H9 (cell line): ENCODE data around the gene BCAS3. TPM values are rescaled to one million over a fixed set of nuclear protein-coding genes. Genes with fewer than 3 reads are reported as not detected.
A peak's percentile ranks its signal among the peaks of the same experiment; 100 is the strongest.

Experiments used
- DNase-seq: peaks from one replicate; pipeline ENCODE4 v3.0.0-alpha.2; 2017
- H2AFZ ChIP-seq: one replicate; pipeline ENCODE4 v1.6.1; 2013; ENCODE audit warnings: mild to moderate bottlenecking, low read length, control low read depth, moderate library complexity
- H2AK5ac ChIP-seq: 2 replicates; pipeline ENCODE4 v1.6.1; 2013; ENCODE audit warnings: low read length, control low read depth, mixed read lengths; ENCODE audit not compliant: insufficient read length
- H2BK120ac ChIP-seq: one replicate; pipeline ENCODE4 v1.6.1; 2013; ENCODE audit warnings: low read depth, mild to moderate bottlenecking, low read length, control low read depth, inconsistent platforms; ENCODE audit not compliant: poor library complexity, severe bottlenecking
- H2BK12ac ChIP-seq: 2 replicates; pipeline ENCODE4 v1.6.1; 2013; ENCODE audit warnings: low read length, control low read depth, mixed read lengths, low read depth; ENCODE audit not compliant: insufficient read length
- H2BK15ac ChIP-seq: 2 replicates; pipeline ENCODE4 v1.6.1; 2013; ENCODE audit warnings: low read depth, low read length, control low read depth
- H2BK20ac ChIP-seq: one replicate; pipeline ENCODE4 v1.6.1; 2013; ENCODE audit warnings: low read depth, mild to moderate bottlenecking, low read length, control low read depth, inconsistent platforms; ENCODE audit not compliant: poor library complexity, severe bottlenecking
- H2BK5ac ChIP-seq: 2 replicates; pipeline ENCODE4 v1.6.1; 2013; ENCODE audit warnings: low read length, control low read depth, mixed read lengths; ENCODE audit not compliant: insufficient read length
- H3K14ac ChIP-seq: 2 replicates; pipeline ENCODE4 v1.6.1; 2013; ENCODE audit warnings: low read length, control low read depth; ENCODE audit not compliant: insufficient read depth
- H3K18ac ChIP-seq: 2 replicates; pipeline ENCODE4 v1.6.1; 2013; ENCODE audit warnings: low read depth, mild to moderate bottlenecking, mixed read lengths, low read length, control low read depth; ENCODE audit not compliant: insufficient read length
- H3K23ac ChIP-seq: 2 replicates; pipeline ENCODE4 v1.6.1; 2013; ENCODE audit warnings: low read length, control low read depth, mixed read lengths, low read depth; ENCODE audit not compliant: insufficient read length
- H3K23me2 ChIP-seq: 2 replicates; pipeline ENCODE4 v1.6.1; 2013; ENCODE audit warnings: low read depth, mild to moderate bottlenecking, mixed read lengths, low read length, control low read depth; ENCODE audit not compliant: insufficient read length, poor library complexity, severe bottlenecking
- H3K27ac ChIP-seq: 2 replicates; pipeline ENCODE4 v1.5.1; 2013; ENCODE audit warnings: low read length, control low read depth, mixed read lengths, low read depth; ENCODE audit not compliant: insufficient read length
- H3K27me3 ChIP-seq: 2 replicates; pipeline ENCODE4 v1.6.1; 2013; ENCODE audit warnings: low read length, control low read depth, inconsistent platforms; ENCODE audit not compliant: insufficient read depth
- H3K4ac ChIP-seq: 2 replicates; pipeline ENCODE4 v1.6.1; 2013; ENCODE audit warnings: low read depth, mild to moderate bottlenecking, control low read depth, inconsistent platforms, low read length, moderate library complexity
- H3K4me1 ChIP-seq: 2 replicates; pipeline ENCODE4 v1.6.1; 2013; ENCODE audit warnings: low read length, control low read depth, inconsistent platforms; ENCODE audit not compliant: insufficient read depth
- H3K4me2 ChIP-seq: 2 replicates; pipeline ENCODE4 v1.6.1; 2013; ENCODE audit warnings: low read length, control low read depth, mixed read lengths; ENCODE audit not compliant: insufficient read length, insufficient read depth
- H3K56ac ChIP-seq: 2 replicates; pipeline ENCODE4 v1.6.1; 2013; ENCODE audit warnings: low read depth, mild to moderate bottlenecking, mixed read lengths, low read length, control low read depth; ENCODE audit not compliant: insufficient read length
- H3K79me1 ChIP-seq: 2 replicates; pipeline ENCODE4 v1.6.1; 2013; ENCODE audit warnings: low read depth, mild to moderate bottlenecking, moderate library complexity, low read length, control low read depth, inconsistent platforms; ENCODE audit not compliant: insufficient read depth, poor library complexity, severe bottlenecking
- H3K79me2 ChIP-seq: 2 replicates; pipeline ENCODE4 v1.6.1; 2013; ENCODE audit warnings: low read length, control low read depth, inconsistent platforms; ENCODE audit not compliant: insufficient read depth
- H3K9ac ChIP-seq: 2 replicates; pipeline ENCODE4 v1.6.1; 2013; ENCODE audit warnings: low read length, control low read depth, mixed read lengths; ENCODE audit not compliant: insufficient read length; ENCODE audit errors: extremely low read depth
- H3K9me3 ChIP-seq: one replicate; pipeline ENCODE4 v1.6.1; 2013; ENCODE audit warnings: low read depth, low read length, inconsistent platforms; ENCODE audit not compliant: control insufficient read depth
- H3T11ph ChIP-seq: one replicate; pipeline ENCODE4 v1.6.1; 2013; ENCODE audit warnings: mild to moderate bottlenecking, low read length, control low read depth, inconsistent platforms
- H4K20me1 ChIP-seq: one replicate; pipeline ENCODE4 v1.6.1; 2013; ENCODE audit not compliant: control insufficient read depth, insufficient read length, insufficient read depth
- H4K5ac ChIP-seq: 2 replicates; pipeline ENCODE4 v1.6.1; 2013; ENCODE audit warnings: low read depth, mild to moderate bottlenecking, mixed read lengths, low read length, control low read depth; ENCODE audit not compliant: insufficient read length
- H4K8ac ChIP-seq: replicated peaks from 2 replicates; pipeline ENCODE4 v1.6.1; 2013; ENCODE audit warnings: low read length, control low read depth, mixed read lengths, low read depth; ENCODE audit not compliant: insufficient read length
- H4K91ac ChIP-seq: 2 replicates; pipeline ENCODE4 v1.6.1; 2013; ENCODE audit warnings: low read depth, mild to moderate bottlenecking, moderate library complexity, mixed read lengths, low read length, control low read depth; ENCODE audit not compliant: insufficient read length
- H3K27ac Mint-ChIP-seq, 3 experiments: 2 replicates in 2 of 3; 3 replicates in 1 of 3; pipeline ENCODE4 v1.8.0; 2020 to 2021; ENCODE audit warnings: mixed read lengths in 3 of 3, mild to moderate bottlenecking in 1 of 3, moderate library complexity in 1 of 3
- H3K27me3 Mint-ChIP-seq: 2 replicates; pipeline ENCODE4 v1.8.0; 2021; ENCODE audit warnings: low read depth, mild to moderate bottlenecking, moderate library complexity, mixed read lengths
- H3K36me3 Mint-ChIP-seq, 3 experiments: 2 replicates in 2 of 3; 3 replicates in 1 of 3; pipeline ENCODE4 v1.8.0; 2020 to 2021; ENCODE audit warnings: low read depth in 3 of 3, mixed read lengths in 3 of 3; ENCODE audit not compliant: insufficient read depth in 1 of 3
- H3K4me1 Mint-ChIP-seq, 2 experiments: 2 replicates each; pipeline ENCODE4 v1.8.0; 2020; ENCODE audit warnings: mixed read lengths in 2 of 2
- H3K4me3 Mint-ChIP-seq, 2 experiments: 2 replicates in 1 of 2; 3 replicates in 1 of 2; pipeline ENCODE4 v1.8.0; 2020 to 2021; ENCODE audit warnings: mild to moderate bottlenecking in 2 of 2, mixed read lengths in 2 of 2, moderate library complexity in 1 of 2
- H3K9me3 Mint-ChIP-seq, 2 experiments: 2 replicates in 1 of 2; 3 replicates in 1 of 2; pipeline ENCODE4 v1.8.0; 2020; ENCODE audit warnings: mild to moderate bottlenecking in 2 of 2, mixed read lengths in 2 of 2, moderate library complexity in 1 of 2
- CTCF ChIP-seq: fragments of 200-600 bp; sonication (generic); conservative IDR thresholded peaks from 3 replicates; pipeline ENCODE4 v1.8.0; 2021; ENCODE audit warnings: antibody characterized with exemption, mild to moderate bottlenecking
- total RNA-seq: library from RNA; stranded (reverse); gene quantifications from 2 replicates; pipeline ENCODE4 v1.2.1, GENCODE V29; 2021

Gene BCAS3
- total RNA-seq, 1 experiment from 2014 or later, result 22.4 TPM

GRCh38 chr17:60887614-60888028 is 210.0 kb downstream of the BCAS3 start:
- no peak overlapping the region for H2AFZ ChIP-seq
- H3K14ac ChIP-seq, result peak overlapping the region; percentile 70; the same call in 1 of the 2 replicates
- no peaks in the 10 kb centered on the region for H4K20me1 ChIP-seq
- Mint-ChIP-seq H3K9me3 (no peaks in the 10 kb centered on the region), H3K36me3 (no peaks in the 10 kb centered on the region), H3K27ac (peak overlapping the region; percentile 95 to 100 (median 99); a peak in 5 of 7 replicates), H3K4me1 (peaks cover 15 to 17% of the 10 kb centered on the region in 2 experiments), H3K4me3 (peak overlapping the region; percentile 86 to 90), H3K27me3 (no peaks in the 10 kb centered on the region)
- no peaks in the 10 kb centered on the region for H3K79me2 ChIP-seq
- H3T11ph ChIP-seq, result peak overlapping the region; percentile 62
- no peak for DNase-seq
- peak overlapping the region; percentile 18 for H3K4me2 ChIP-seq
- peak overlapping the region; percentile 51 for H3K18ac ChIP-seq
- no peak overlapping the region for H3K23ac ChIP-seq
- no peak overlapping the region for H2BK12ac ChIP-seq
- no peak overlapping the region for H3K56ac ChIP-seq
- peak overlapping the region; percentile 72 for H3K9ac ChIP-seq
- H3K4ac ChIP-seq, result no peak overlapping the region; the same call in 1 of the 2 replicates
- H2BK120ac ChIP-seq, result no peak overlapping the region
- H2BK20ac ChIP-seq, result no peak overlapping the region
- no peak overlapping the region for H4K5ac ChIP-seq
- H3K27ac ChIP-seq, result no peak overlapping the region
- no peaks in the 10 kb centered on the region for H3K23me2 ChIP-seq
- no peak overlapping the region for H4K8ac ChIP-seq
- no peak overlapping the region for H2BK15ac ChIP-seq
- no peaks in the 10 kb centered on the region; the same call in 1 of the 2 replicates for H3K4me1 ChIP-seq
- no peak overlapping the region for H4K91ac ChIP-seq
- H2AK5ac ChIP-seq, result no peak overlapping the region
- H2BK5ac ChIP-seq, result no peak overlapping the region
- no peak for TF ChIP-seq CTCF
- H3K9me3 ChIP-seq, result no peaks in the 10 kb centered on the region
- H3K27me3 ChIP-seq, result no peaks in the 10 kb centered on the region
- no peaks in the 10 kb centered on the region for H3K79me1 ChIP-seq
